Fibroblast of lung (primary cell): Measurements from ENCODE around the gene SETBP1. TPM values are rescaled to one million over a fixed set of nuclear protein-coding genes. Genes with fewer than 3 reads are reported as not detected.

Source experiments
- DNase-seq, 2 donors: peaks; one replicate each; pipeline versions ENCODE4 v3.0.0 to v3.0.0-alpha.2; 2010; ENCODE audit warnings: low read depth in 2 of 2
- H2AFZ ChIP-seq: 2 replicates; pipeline ENCODE4 v1.5.1; 2012; ENCODE audit warnings: low read length, control low read depth, inconsistent platforms
- H3K27ac ChIP-seq: 2 replicates; pipeline ENCODE4 v1.5.1; 2011; ENCODE audit warnings: low read length, control low read depth; ENCODE audit not compliant: insufficient read depth
- H3K27me3 ChIP-seq: 2 replicates; pipeline ENCODE4 v1.5.1; 2011; ENCODE audit warnings: mild to moderate bottlenecking, low read length; ENCODE audit not compliant: control insufficient read depth, insufficient read depth
- H3K36me3 ChIP-seq: 2 replicates; pipeline ENCODE4 v1.5.1; 2011; ENCODE audit warnings: low read length; ENCODE audit not compliant: control insufficient read depth, insufficient read depth
- H3K4me1 ChIP-seq: 2 replicates; pipeline ENCODE4 v1.5.1; 2011; ENCODE audit warnings: low read length; ENCODE audit not compliant: control insufficient read depth, insufficient read depth; ENCODE audit errors: extremely low read depth
- H3K4me2 ChIP-seq: 2 replicates; pipeline ENCODE4 v1.5.1; 2011; ENCODE audit warnings: low read length, control low read depth; ENCODE audit not compliant: insufficient read depth; ENCODE audit errors: extremely low read depth
- H3K4me3 ChIP-seq, 4 experiments: fragments of 200-600 bp in 1 of 4; sonication (generic) in 1 of 4; replicated peaks in 1 of 4; 2 replicates each; pipeline ENCODE4 v1.5.1; 2011 to 2016; ENCODE audit warnings: low read length in 4 of 4, low read depth in 3 of 4, mild to moderate bottlenecking in 3 of 4, control low read depth in 2 of 4, inconsistent platforms in 1 of 4, mixed read lengths in 1 of 4; ENCODE audit not compliant: insufficient read depth in 1 of 4; ENCODE audit errors: control extremely low read depth in 1 of 4
- H3K79me2 ChIP-seq: 2 replicates; pipeline ENCODE4 v1.5.1; 2012; ENCODE audit warnings: mild to moderate bottlenecking, low read length, inconsistent platforms; ENCODE audit not compliant: control insufficient read depth, insufficient read depth
- H3K9ac ChIP-seq: 2 replicates; pipeline ENCODE4 v1.5.1; 2011; ENCODE audit warnings: mild to moderate bottlenecking, low read length, control low read depth; ENCODE audit not compliant: insufficient read depth
- H3K9me3 ChIP-seq: 2 replicates; pipeline ENCODE4 v1.5.1; 2012; ENCODE audit warnings: low read depth, low read length; ENCODE audit not compliant: control insufficient read depth, insufficient read depth
- H4K20me1 ChIP-seq: 2 replicates; pipeline ENCODE4 v1.5.1; 2011; ENCODE audit warnings: low read length; ENCODE audit not compliant: control insufficient read depth, insufficient read depth; ENCODE audit errors: extremely low read depth
- EZH2 ChIP-seq: IDR thresholded peaks from 2 replicates; pipeline ENCODE4 v1.5.1; 2012; ENCODE audit warnings: low read length, control low read depth, mild to moderate bottlenecking; ENCODE audit errors: missing control alignments
- polyA plus RNA-seq, 2 donors: library from polyadenylated mRNA; depleted of rRNA in 1 of 2; stranded (reverse) in 1 of 2; unstranded in 1 of 2; fragments of >200 nt; gene quantifications; 2 replicates each; pipeline ENCODE4 v1.2.1, GENCODE V29; 2011 to 2012; ENCODE audit warnings: missing spikeins in 1 of 2
- total RNA-seq: library from RNA; depleted of rRNA; stranded (reverse); fragments of >200 nt; gene quantifications from 2 replicates; pipeline ENCODE4 v1.2.1, GENCODE V29; 2014
- TF ChIP-seq, protein P1 (sequence below), 2 donors: IDR thresholded peaks in 1 of 2; conservative IDR thresholded peaks in 1 of 2; 1 replicate in 1 of 2; 2 replicates in 1 of 2; pipeline ENCODE4 v1.5.1; 2011 to 2012; ENCODE audit warnings: low read length in 2 of 2, control low read depth in 1 of 2, inconsistent platforms in 1 of 2, low read depth in 1 of 2, mild to moderate bottlenecking in 1 of 2

The SETBP1 gene
- total and polyA plus RNA-seq, 2 donors (not counting 1 experiment from before 2014, with no cell fraction given): 4.5 to 5.4 TPM

- Histone ChIP-seq H3K27ac (no peak overlapping the region), H3K79me2 (no peaks in the 10 kb centered on the region), H3K4me2 (no peak overlapping the region), H3K36me3 (no peaks in the 10 kb centered on the region), H2AFZ (no peak overlapping the region), H4K20me1 (no peaks in the 10 kb centered on the region), H3K4me1 (peaks cover 21% of the 10 kb centered on the region), H3K9me3 (no peaks in the 10 kb centered on the region), H3K9ac (no peak overlapping the region), H3K4me3 (no peak overlapping the region), H3K27me3 (no peaks in the 10 kb centered on the region)
- DNase-seq: peak in 1 of 2 donors; percentile 70
- TF ChIP-seq EZH2: no peak
- TF ChIP-seq, protein P1, sequence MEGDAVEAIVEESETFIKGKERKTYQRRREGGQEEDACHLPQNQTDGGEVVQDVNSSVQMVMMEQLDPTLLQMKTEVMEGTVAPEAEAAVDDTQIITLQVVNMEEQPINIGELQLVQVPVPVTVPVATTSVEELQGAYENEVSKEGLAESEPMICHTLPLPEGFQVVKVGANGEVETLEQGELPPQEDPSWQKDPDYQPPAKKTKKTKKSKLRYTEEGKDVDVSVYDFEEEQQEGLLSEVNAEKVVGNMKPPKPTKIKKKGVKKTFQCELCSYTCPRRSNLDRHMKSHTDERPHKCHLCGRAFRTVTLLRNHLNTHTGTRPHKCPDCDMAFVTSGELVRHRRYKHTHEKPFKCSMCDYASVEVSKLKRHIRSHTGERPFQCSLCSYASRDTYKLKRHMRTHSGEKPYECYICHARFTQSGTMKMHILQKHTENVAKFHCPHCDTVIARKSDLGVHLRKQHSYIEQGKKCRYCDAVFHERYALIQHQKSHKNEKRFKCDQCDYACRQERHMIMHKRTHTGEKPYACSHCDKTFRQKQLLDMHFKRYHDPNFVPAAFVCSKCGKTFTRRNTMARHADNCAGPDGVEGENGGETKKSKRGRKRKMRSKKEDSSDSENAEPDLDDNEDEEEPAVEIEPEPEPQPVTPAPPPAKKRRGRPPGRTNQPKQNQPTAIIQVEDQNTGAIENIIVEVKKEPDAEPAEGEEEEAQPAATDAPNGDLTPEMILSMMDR (conservative IDR thresholded peaks at IDR 0.05 in 1 of 2, IDR thresholded peaks at IDR 0.05 in 1 of 2; ENCODE audit: low read depth in 1 of 2, low read length in 2 of 2): no peak
Measured at GRCh38 chr18:44731530-44732237, 51.0 kb downstream of the SETBP1 start.

GRCh38 chr18:44732238-44732563 is 51.5 kb downstream of the SETBP1 start:
- TF ChIP-seq, protein P1 (conservative IDR thresholded peaks at IDR 0.05 in 1 of 2, IDR thresholded peaks at IDR 0.05 in 1 of 2; ENCODE audit: low read depth in 1 of 2, low read length in 2 of 2): no peak
- no peak for TF ChIP-seq EZH2
- no peaks in the 10 kb centered on the region for H4K20me1 ChIP-seq
- H3K27ac ChIP-seq: no peak overlapping the region
- H3K4me2 ChIP-seq: no peak overlapping the region
- no peaks in the 10 kb centered on the region for H3K27me3 ChIP-seq
- H3K79me2 ChIP-seq: no peaks in the 10 kb centered on the region
- peaks cover 21% of the 10 kb centered on the region for H3K4me1 ChIP-seq
- H3K9ac ChIP-seq: no peak overlapping the region
- no peaks in the 10 kb centered on the region for H3K9me3 ChIP-seq
- H3K4me3 ChIP-seq: no peak overlapping the region
- no peaks in the 10 kb centered on the region for H3K36me3 ChIP-seq
- H2AFZ ChIP-seq: no peak overlapping the region
- no peak for DNase-seq

DNA sequence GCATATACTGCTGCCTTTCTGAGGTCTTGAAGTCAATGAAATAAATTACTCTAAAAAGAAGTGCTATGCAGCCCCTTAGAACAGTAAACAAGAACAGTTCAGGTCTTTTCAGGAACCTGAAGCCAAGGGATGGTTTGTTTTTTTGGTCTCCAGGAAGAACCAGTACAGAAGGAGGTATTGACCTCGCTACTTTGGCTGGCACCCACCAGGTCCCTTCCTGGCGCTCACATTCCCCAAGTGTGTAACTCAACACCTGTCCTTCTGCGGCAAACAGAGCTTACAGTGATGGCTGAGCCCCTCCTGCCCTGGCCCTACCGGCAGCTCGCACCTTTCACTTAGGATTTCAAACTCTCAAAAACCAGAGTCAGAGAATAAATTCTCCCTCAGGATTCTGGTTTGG is 51.9 kb downstream of the SETBP1 start:
- Histone ChIP-seq H3K4me3 (no peak overlapping the region), H3K9me3 (no peaks in the 10 kb centered on the region), H3K4me1 (peaks cover 21% of the 10 kb centered on the region), H4K20me1 (no peaks in the 10 kb centered on the region), H3K9ac (no peak overlapping the region), H2AFZ (no peak overlapping the region), H3K4me2 (no peak overlapping the region), H3K79me2 (no peaks in the 10 kb centered on the region), H3K36me3 (no peaks in the 10 kb centered on the region), H3K27ac (peak overlapping the region; percentile 56), H3K27me3 (no peaks in the 10 kb centered on the region)
- TF ChIP-seq, protein P1 (conservative IDR thresholded peaks at IDR 0.05 in 1 of 2, IDR thresholded peaks at IDR 0.05 in 1 of 2; ENCODE audit: low read depth in 1 of 2, low read length in 2 of 2): no peak
- TF ChIP-seq EZH2: no peak
- no peak for DNase-seq
